Measurements from ENCODE around the gene WLS.

WLS gene

GRCh38 chr1:68132426-68133130, 99.7 kb downstream of the WLS start:
- no peak overlapping the region for H3K4me3 ChIP-seq (ENCODE audit: low read length)
- TF ChIP-seq ZNF274 (IDR thresholded peaks at IDR 0.05; ENCODE audit: low read depth, low read length): no peak

GRCh38 chr1:68131261-68131660, 101.1 kb downstream of the WLS start:
- no peak for TF ChIP-seq ZNF274 (IDR thresholded peaks at IDR 0.05; ENCODE audit: low read depth, low read length)

GRCh38 chr1:68129536-68130250, 102.6 kb downstream of the WLS start:
- no peak overlapping the region for H3K4me3 ChIP-seq (ENCODE audit: low read length)
- TF ChIP-seq ZNF274 (IDR thresholded peaks at IDR 0.05; ENCODE audit: low read depth, low read length): no peak

More at GRCh38 chr1:68131261-68131660, 101.1 kb downstream of the WLS start:
- no peak overlapping the region for H3K4me3 ChIP-seq (ENCODE audit: low read length)

GRCh38 chr1:68128820-68129219, 103.5 kb downstream of the WLS start:
- no peak overlapping the region for H3K4me3 ChIP-seq (ENCODE audit: low read length)
- TF ChIP-seq ZNF274 (IDR thresholded peaks at IDR 0.05; ENCODE audit: low read depth, low read length): no peak

GRCh38 chr1:68128157-68128556, 104.2 kb downstream of the WLS start:
- TF ChIP-seq ZNF274 (IDR thresholded peaks at IDR 0.05; ENCODE audit: low read depth, low read length): no peak
- H3K4me3 ChIP-seq (ENCODE audit: low read length): no peak overlapping the region

GRCh38 chr1:68121536-68121935, 110.8 kb downstream of the WLS start:
- no peak for TF ChIP-seq ZNF274 (IDR thresholded peaks at IDR 0.05; ENCODE audit: low read depth, low read length)
- H3K4me3 ChIP-seq (ENCODE audit: low read length): no peak overlapping the region

GRCh38 chr1:68120136-68120791, 112.1 kb downstream of the WLS start:
- H3K4me3 ChIP-seq (ENCODE audit: low read length): no peak overlapping the region
- TF ChIP-seq ZNF274 (IDR thresholded peaks at IDR 0.05; ENCODE audit: low read depth, low read length): no peak

GRCh38 chr1:68119445-68119844, 112.9 kb downstream of the WLS start:
- H3K4me3 ChIP-seq (ENCODE audit: low read length): no peak overlapping the region
- TF ChIP-seq ZNF274 (IDR thresholded peaks at IDR 0.05; ENCODE audit: low read depth, low read length): no peak

- H3K4me3 ChIP-seq (ENCODE audit: low read length): no peak overlapping the region
- no peak for TF ChIP-seq ZNF274 (IDR thresholded peaks at IDR 0.05; ENCODE audit: low read depth, low read length)
These were observed 114.9 kb downstream of the WLS start for GRCh38 chr1:68117416-68117815.

- no peak for TF ChIP-seq ZNF274 (IDR thresholded peaks at IDR 0.05; ENCODE audit: low read depth, low read length)
- no peak overlapping the region for H3K4me3 ChIP-seq (ENCODE audit: low read length)
These were observed 115.6 kb downstream of the WLS start for GRCh38 chr1:68116643-68117235.

GRCh38 chr1:68115308-68115707, 117.0 kb downstream of the WLS start:
- TF ChIP-seq ZNF274 (IDR thresholded peaks at IDR 0.05; ENCODE audit: low read depth, low read length): no peak
- no peak overlapping the region for H3K4me3 ChIP-seq (ENCODE audit: low read length)

- H3K4me3 ChIP-seq (ENCODE audit: low read length): no peak overlapping the region
- TF ChIP-seq ZNF274 (IDR thresholded peaks at IDR 0.05; ENCODE audit: low read depth, low read length): no peak
These were observed 118.4 kb downstream of the WLS start for GRCh38 chr1:68113966-68114365.

- H3K4me3 ChIP-seq (ENCODE audit: low read length): no peak overlapping the region
- TF ChIP-seq ZNF274 (IDR thresholded peaks at IDR 0.05; ENCODE audit: low read depth, low read length): no peak
These were observed 119.5 kb downstream of the WLS start for GRCh38 chr1:68112835-68113243.
